ENCODE data around the gene NUDT19. TPM values are rescaled to one million over a fixed set of nuclear protein-coding genes. Genes with fewer than 3 reads are reported as not detected.
A peak's percentile ranks its signal among the peaks of the same experiment; 100 is the strongest.
"Not testable (repeated sequence)": the region's sequence is repeated elsewhere in the genome, so short reads cannot be mapped to it uniquely, and the experiment has no call there.

NUDT19 gene
- 7.2 and 11.8 TPM in 2 replicates for total RNA-seq (2014; rRNA removed; shearing (Covaris generic))

- peak; percentile 77 for DNase-seq (ENCODE audit: low spot score)
- in situ Hi-C loops (cut with HindIII; ENCODE audit: low sequenced_read_pairs): no loop called here
Measured at GRCh38 chr19:32691291-32691951, at the start of gene NUDT19. NUDT19 (plus strand) TSS chr19:32691821; CDS start chr19:32691961, 140 bp downstream.

GRCh38 chr19:32642771-32643170 is 48.9 kb upstream of the NUDT19 start:
- no peak for DNase-seq (ENCODE audit: low spot score)
- in situ Hi-C loops (cut with HindIII; ENCODE audit: low sequenced_read_pairs): no loop called here

GRCh38 chr19:32646556-32646955 is 45.1 kb upstream of the NUDT19 start:
- in situ Hi-C loops (cut with HindIII; ENCODE audit: low sequenced_read_pairs): no loop called here

GRCh38 chr19:32647361-32647760 is 44.3 kb upstream of the NUDT19 start:
- in situ Hi-C loops (cut with HindIII; ENCODE audit: low sequenced_read_pairs): no loop called here
- DNase-seq (ENCODE audit: low spot score): no peak

More at GRCh38 chr19:32646556-32646955, 45.1 kb upstream of the NUDT19 start:
- DNase-seq (ENCODE audit: low spot score): no peak

GRCh38 chr19:32649751-32650150 is 41.9 kb upstream of the NUDT19 start:
- DNase-seq (ENCODE audit: low spot score): peak; percentile 50
- in situ Hi-C loops (cut with HindIII; ENCODE audit: low sequenced_read_pairs): no loop called here

DNA sequence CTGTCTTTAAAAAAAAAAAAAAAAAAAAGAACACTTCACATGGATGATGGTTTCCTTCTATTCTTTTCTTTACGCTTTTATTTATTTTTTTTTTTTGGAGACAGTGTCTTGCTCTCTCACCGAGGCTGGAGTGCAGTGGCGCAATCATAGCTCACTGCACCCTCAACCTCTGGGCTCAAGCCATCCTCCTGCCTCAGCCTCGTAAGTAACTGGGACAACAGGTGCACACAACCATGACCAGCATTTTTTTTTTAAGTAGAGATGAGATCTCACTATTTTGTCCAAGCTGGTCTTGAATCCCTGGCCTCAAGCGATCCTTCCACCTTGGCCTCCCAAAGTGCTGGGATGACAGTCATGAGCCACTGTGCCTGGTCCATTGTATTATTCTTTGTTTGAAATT is 41.0 kb upstream of the NUDT19 start:
- no peak for DNase-seq (ENCODE audit: low spot score)
- in situ Hi-C loops (cut with HindIII; ENCODE audit: low sequenced_read_pairs): no loop called here

- peak; percentile 50 for DNase-seq (ENCODE audit: low spot score)
- in situ Hi-C loops (cut with HindIII; ENCODE audit: low sequenced_read_pairs): no loop called here
Measured at GRCh38 chr19:32651729-32652140, 39.9 kb upstream of the NUDT19 start.

GRCh38 chr19:32652331-32652730 is 39.3 kb upstream of the NUDT19 start:
- DNase-seq (ENCODE audit: low spot score); in situ Hi-C loops (cut with HindIII; ENCODE audit: low sequenced_read_pairs): not testable (repeated sequence)

- in situ Hi-C loops (cut with HindIII; ENCODE audit: low sequenced_read_pairs): no loop called here
- peak; percentile 67 for DNase-seq (ENCODE audit: low spot score)
Measured at GRCh38 chr19:32652894-32653598, 38.6 kb upstream of the NUDT19 start.

GRCh38 chr19:32653599-32653915 is 38.1 kb upstream of the NUDT19 start:
- in situ Hi-C loops (cut with HindIII; ENCODE audit: low sequenced_read_pairs): no loop called here
- no peak for DNase-seq (ENCODE audit: low spot score)

DNA sequence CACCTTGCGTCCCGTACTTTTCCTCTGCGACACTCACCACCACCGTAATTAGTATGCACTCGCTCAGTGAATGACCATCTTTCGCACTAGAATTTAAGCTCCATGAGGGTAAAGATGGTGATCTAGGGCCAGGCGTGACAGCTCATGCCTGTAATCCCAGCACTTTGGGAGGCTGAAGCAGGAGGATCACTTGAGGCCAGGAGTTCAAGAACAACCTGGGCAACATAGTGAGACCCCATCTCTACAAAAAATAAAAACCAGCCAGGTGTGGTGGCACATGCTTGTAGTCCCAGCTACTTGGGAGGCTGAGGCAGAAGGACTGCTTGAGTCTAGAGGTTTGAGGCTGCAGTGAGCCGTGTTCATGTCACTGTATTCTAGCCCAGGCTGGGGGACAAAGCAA is 35.2 kb upstream of the NUDT19 start:
- in situ Hi-C loops (cut with HindIII; ENCODE audit: low sequenced_read_pairs); DNase-seq (ENCODE audit: low spot score): not testable (repeated sequence)

DNA sequence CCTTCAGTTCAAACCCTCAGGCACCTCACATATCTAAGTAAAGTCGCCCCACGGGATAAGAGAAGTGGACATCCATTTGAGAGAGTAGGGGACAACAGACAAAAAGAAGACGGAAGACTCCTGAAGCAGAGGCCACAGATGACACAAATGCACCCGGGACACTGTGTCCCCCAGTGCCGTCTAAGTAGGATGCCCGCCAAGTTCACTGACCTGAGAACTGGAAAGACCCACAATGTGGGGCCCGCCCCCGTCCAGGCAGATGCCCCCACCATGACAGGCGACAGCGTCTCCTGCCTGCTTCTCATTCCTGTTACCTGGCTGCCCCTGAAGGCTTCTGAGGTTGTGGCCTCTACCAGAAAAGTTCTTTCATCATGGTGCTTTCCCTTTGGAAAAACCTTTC is 33.5 kb upstream of the NUDT19 start:
- in situ Hi-C loops (cut with HindIII; ENCODE audit: low sequenced_read_pairs): no loop called here
- no peak for DNase-seq (ENCODE audit: low spot score)

DNA sequence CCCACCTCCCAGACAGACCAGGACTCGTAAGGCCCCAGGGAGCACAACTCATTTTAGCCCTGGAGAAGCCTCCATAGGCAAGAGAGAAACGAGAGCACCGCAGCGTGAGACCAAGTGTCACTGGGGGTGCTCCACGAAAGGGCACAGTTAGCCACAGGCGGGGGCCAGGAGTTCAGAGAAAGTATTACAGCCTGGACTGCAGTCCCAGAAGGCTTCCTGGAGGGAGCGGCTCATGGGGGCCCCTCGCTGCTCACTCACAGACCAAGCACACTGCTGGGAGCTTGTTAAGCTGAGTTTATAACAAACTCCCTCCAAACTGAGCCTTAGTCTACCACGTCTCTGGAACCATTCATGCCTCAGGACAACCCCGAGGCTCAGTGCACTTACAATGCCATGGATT is 33.1 kb upstream of the NUDT19 start:
- no peak for DNase-seq (ENCODE audit: low spot score)
- in situ Hi-C loops (cut with HindIII; ENCODE audit: low sequenced_read_pairs): no loop called here

DNA sequence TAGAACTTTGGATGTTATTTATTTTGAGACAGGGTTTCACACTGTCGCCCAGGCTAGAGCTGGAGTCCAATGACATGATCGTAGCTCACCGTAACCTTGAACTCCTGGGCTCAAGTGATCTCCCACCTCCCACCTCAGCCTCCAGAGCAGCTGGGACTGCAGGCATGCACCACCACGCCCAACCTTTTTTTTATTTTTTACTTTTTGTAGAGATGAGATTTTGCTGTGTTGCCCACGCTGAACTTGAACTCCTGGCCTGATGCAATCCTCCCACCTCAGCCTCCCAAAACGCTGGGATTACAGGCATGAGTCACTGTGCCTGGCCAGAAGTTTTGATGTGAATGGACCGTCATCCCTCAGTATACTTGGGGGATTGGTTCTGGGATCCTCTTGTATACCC is 30.3 kb upstream of the NUDT19 start:
- no peak for DNase-seq (ENCODE audit: low spot score)
- in situ Hi-C loops (cut with HindIII; ENCODE audit: low sequenced_read_pairs): no loop called here

DNA sequence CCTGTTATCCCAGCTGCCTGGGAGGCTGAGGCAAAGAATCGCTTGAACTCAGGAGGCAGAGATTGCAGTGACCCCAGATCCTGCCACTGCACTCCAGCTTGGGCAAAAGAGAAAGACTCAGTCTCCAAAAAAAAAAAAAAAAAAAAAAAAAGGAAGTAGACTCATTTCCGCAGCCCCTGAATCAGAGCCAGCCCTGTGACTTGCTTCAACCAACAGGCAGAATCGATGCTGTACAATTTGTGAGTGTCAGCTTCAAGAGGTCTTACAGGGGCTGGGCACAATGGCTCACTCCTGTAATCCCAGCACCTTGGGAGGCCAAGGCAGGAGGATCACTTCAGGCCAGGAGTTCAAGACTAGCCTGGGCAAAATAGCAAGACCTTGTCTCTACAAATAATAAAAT is 29.4 kb upstream of the NUDT19 start:
- in situ Hi-C loops (cut with HindIII; ENCODE audit: low sequenced_read_pairs): no loop called here
- DNase-seq (ENCODE audit: low spot score): no peak

- in situ Hi-C loops (cut with HindIII; ENCODE audit: low sequenced_read_pairs): no loop called here
- DNase-seq (ENCODE audit: low spot score): no peak
Measured at GRCh38 chr19:32666084-32666483, 25.5 kb upstream of the NUDT19 start.

DNA sequence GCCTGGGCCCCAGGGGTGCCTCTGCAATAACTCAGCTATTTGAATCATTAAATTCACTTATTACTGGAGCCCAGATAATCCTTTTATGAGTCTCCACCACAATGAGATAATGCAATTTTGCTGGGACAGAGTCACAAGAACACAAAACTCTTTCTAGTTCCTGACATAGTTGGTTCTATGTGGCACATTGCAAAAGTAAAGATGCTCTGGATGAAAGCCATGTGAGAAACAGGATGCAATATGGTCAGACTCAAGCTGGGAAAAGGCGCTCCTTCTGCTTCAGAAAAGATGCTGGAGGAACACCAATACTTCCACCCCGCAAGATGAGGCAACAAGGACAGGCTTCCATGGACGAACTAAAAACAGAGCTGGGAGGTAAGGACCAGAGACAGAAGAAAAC is 22.3 kb upstream of the NUDT19 start:
- DNase-seq (ENCODE audit: low spot score): peak; percentile 84
- in situ Hi-C loops (cut with HindIII; ENCODE audit: low sequenced_read_pairs): no loop called here

DNA sequence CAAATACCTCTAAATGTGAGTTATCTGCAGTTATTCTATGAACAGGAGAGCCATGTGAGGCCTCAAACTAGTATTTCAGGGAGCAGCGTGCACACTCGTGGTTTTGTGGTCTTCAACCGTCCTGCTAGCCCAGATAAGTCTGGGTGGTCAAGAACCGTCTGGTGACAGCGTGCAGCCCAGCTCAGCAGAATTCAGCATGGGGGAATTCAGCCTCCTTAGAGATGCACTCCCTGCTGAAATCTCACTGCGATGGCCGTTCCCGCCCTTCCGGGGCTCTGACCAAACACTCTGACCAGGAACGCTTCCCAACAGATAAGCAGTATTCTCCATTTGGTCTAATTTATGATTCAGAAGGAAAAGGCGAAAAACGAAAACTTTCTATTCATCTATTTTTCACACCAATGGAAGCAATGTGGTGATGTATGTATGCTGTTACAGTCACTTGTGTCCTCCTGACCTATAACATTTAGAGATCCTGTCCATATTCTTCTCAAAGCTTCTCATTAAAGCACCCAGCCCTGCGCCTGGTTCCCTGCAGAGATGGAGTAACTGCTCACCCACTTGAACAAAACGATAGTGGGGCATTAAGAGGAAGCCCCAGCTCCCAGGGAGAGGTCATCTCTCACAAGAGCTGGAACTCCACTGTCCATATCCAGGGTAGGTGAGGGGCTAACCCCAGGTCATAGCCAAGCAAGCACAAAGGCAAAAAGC is 19.6 kb upstream of the NUDT19 start:
- DNase-seq (ENCODE audit: low spot score): no peak
- in situ Hi-C loops (cut with HindIII; ENCODE audit: low sequenced_read_pairs): no loop called here

DNA sequence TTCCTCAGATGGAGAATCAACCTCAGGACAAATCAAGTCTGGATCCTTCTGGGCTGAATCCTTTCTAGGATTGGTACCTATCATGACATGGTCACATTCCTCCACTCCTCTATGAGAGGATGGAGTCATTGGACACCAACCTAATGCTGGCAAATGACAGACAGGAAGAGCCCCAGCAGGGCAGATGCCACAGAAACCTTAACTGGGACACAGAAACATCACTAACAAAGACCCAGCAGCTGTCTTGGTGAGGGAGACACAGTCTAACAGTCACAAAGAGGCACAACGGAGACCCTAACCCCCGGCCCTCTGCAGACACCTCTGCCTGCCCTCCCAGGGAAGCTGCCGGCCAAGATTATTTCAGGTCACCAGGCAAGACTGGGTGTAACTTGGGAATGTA is 18.8 kb upstream of the NUDT19 start:
- in situ Hi-C loops (cut with HindIII; ENCODE audit: low sequenced_read_pairs): no loop called here
- DNase-seq (ENCODE audit: low spot score): no peak

GRCh38 chr19:32673573-32673972 is 18.0 kb upstream of the NUDT19 start:
- in situ Hi-C loops (cut with HindIII; ENCODE audit: low sequenced_read_pairs): no loop called here
- no peak for DNase-seq (ENCODE audit: low spot score)

All from G401 (cell line).